ENCODE data around the gene AUH.

Gene AUH

DNA sequence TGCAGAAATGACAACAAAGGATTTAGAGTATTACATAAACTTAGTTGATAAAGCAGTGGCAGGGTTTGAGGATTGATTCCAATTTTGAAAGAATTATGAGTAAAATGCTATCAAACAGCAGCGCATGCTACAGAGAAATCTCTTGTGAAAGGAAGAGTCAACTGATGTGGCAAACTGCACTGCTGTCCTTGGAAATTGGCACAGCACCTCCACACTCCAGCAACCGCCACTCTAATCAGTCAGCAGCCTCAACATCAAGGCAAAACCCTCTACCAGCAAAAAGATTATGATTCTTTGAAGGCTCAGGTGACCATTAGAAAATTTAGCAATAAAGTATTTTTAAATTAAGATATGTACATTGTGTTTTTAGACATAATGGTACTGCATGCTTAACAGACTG, 66.4 kb downstream of the AUH start:
- DNase-seq (ENCODE audit: low spot score), result no peak

DNA sequence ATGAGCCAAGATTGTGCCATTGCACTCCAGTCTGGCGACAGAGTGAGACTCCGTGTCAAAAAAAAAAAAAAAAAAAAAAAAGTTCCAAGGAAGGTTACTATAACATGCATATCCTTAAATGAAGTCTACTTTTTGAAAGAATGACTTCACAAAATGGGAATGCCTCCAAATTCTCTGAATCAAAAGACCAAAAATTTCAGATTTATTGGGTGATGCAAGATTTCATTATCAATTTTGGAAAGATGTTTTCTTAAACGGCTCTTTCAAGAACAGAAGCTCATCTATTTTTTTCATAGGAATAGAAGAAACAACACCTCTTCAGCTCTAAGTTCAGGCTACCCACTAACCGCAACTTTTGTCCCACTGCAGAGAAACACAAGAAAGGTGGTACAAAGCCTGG, 69.9 kb downstream of the AUH start:
- no peak for DNase-seq (ENCODE audit: low spot score)

DNA sequence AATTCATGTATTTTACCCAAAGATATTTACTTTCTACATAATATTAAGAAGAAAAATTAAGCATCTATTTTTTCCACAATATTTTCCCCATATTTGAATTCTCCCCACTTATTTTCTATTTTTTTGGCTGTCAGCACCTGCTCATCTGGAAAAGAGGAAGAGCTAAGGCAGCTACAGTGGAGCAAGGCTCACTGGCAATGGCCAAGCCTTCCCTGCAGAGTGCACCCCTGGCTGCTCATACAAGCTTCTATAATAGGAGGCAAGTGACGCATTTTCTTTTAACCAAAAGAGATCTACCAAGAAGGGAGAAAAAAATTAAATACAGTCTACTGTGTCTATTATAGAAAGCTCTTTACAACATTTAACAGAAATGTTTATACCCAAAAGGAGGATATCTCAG, 72.5 kb downstream of the AUH start:
- DNase-seq (ENCODE audit: low spot score), result no peak

DNA sequence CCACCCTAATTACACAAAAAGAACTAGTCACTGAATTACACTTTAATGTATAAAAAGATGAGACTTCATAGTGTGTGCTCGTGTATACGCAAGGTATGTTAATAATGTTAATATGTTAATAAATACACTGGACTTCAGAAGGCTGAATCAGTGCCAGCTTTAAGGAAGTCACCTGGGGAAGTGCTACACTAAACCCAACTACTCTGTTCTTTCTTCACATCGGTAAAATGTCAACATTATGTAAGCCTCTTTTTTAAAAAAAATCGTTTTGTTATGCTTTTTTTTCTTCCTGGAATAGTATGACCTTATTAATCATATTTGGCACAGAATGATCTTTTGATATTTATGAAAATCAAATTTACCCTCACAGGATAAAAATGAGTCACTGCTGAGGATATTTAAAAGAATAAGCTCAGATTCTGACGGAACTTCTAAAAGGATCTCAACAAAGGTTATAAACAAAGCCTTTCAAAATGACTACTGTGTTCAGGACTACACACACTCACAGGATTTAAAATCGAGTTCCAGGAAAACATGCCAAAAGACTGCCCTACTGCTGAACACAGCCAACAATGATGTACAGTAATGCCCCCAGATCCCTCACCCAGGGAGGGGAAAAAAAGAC, 75.9 kb downstream of the AUH start:
- no peak for DNase-seq (ENCODE audit: low spot score)

DNA sequence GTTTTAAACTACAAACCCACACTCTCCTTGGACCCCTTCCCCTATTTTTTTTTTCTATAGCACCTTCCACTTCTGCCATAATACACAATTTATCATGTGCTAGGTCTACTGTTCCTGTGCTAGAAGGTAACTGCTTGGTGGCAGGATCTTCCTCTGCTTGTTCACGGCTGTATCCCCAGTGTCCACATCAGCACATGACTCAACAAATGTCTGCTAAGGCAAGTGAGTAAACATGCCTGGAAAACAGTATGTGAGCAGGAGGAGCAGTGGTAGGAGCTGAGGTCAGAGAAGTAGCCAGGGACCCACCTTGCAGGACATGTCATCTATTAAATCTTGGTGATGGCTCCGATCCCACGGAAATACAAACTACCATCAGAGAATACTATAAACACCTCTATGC, 79.4 kb downstream of the AUH start:
- no peak for DNase-seq (ENCODE audit: low spot score)

DNA sequence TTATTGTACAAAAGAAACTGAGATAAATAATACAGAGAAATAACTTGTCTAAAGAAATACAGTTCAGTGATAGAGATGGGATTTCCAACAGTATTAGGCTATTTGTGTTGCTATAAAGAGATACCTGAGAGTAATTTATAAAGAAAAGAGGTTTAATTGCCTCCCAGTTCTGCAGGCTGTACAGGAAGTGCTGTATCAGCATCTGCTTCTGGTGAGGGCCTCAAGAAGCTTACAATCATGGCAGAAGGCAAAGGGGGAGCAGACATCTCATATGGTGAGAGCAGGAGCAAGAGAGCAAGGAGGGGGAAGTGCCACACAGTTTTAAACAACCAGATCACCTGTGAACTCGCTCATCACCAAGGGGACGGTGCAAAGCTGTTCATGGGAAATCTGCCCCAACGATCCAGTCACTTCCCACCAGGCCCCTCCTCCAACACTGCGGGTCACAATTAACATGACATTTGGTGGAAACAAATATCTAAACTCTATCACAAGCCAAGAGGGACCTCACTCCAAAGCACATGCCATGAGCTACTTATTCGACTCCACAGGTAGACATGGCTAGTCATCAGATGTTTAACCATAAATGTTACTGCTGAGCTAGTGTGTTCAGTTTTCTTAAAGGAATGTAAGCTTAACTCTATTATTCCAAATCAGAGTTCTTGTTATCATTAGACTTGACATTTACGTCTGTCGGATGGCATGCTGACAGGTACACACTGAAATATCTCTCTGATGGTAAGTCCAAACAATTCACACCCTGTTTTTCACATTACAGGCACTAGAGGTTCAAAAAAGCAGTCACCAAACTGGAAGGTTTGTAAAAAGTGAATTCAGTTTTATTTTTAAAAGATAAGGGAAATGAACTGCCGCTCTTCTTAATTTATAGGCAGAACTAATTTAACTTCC, 82.2 kb downstream of the AUH start:
- DNase-seq (ENCODE audit: low spot score), result no peak

DNA sequence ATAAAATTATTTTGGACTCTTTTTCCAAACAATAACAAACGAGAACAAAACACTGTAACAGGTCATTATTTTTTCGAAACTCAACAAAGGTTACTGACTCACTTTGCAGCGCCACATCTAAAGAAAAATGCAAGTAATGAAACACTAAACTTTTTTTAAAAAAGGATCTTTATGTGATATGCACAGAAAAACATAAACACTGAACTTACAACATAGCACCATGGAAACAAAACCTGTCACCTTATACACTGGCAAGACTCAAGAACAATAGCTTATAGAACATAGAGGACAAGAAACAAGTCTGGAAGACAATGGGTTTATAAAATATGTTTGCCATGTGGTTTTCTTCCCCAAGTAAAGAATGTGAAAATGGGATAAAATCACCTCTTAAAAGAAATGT, 85.2 kb downstream of the AUH start:
- no peak for DNase-seq (ENCODE audit: low spot score)

DNA sequence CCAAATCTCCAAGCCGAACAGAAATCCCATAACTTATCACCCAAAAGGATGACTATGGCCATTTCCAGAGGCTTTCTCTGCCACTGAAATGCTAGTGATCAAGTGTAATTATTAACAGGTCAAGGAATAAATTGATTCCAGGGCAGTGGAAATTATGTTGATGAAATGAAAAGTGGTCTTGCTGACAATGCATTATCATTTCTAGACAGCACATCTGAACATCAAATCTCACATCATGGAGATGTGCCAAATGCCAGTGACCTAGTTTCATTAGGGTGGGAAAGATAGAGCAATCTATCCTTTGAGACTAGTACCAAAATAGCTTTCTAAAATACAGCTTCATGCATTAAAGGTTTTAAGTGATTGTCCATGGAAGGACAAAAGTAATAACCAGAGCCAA, 86.1 kb downstream of the AUH start:
- no peak for DNase-seq (ENCODE audit: low spot score)

DNA sequence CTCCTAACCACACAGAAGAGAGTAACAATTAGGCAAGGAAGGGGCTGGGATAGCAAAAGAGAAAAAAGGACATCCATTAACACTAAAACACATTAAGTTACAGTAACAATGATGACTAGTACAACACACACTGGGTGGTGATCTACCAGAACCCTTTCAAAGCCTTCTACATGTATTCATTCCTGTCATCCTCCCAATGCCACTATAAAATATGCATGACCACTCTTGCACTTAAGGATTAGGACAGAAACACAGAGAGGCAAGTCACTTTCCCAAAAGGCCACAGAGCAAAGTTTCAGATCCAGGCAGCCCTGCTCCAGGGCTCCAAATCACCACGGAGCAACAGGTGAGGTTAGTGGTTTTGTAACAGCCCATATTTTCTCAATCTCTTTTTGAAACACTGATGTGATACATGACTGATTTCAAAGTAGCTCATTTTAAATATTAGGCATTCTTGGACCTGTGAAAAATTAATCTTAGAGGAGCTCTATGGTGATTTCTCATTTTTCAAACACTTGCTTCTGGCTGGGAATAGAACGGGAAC, 86.7 kb downstream of the AUH start:
- DNase-seq (ENCODE audit: low spot score), result no peak

DNA sequence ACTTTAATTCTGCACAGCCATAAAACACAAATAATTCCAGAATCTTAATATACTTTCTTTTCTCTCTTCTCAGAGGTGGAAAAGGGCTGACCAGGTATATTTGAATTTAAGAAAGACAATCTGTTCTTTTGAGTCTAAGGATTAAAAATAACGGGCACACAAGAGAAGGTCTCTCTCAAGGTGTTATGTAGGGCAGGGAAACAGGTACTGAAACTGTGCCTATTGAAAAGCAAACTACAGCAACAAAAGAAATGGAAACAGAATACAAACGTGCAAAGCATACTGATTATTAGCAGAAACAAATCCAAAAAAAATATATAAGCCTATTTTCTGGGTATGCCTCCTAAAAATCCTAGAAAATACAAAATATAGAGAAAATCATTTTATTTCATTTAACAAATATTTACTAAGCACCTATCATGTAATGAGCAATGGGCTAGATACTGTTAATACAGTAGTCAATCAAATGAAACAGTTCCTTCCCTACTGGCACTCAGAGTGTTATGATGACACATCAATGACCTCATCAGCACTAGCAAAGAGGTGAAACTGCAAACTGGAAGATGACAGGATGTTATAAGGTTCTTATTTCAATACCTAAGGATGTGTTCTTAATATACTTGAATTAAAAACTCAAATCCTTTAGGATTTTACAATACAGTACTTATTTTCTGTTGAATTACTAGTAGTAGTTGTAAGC, 87.7 kb downstream of the AUH start:
- peak; percentile 7 for DNase-seq (ENCODE audit: low spot score)

DNA sequence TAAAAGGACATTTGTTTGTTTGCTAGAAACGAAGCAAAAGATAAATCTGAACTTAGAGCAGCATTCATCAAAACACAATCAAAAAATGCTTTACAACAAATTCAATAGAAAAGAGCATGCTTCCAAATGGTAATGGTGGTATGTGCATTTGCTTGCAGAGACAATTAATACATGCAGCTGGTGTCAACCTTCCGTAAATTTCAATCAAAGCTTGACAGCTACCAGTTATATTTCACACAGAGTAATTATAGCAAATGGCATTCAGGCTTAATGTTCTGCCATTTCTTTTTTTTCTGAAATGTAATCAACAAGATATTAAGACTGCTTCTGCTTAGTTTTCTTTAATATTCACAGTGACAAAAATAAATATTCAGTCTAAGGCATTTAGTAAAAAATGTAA, 90.6 kb downstream of the AUH start:
- DNase-seq (ENCODE audit: low spot score), result no peak

DNA sequence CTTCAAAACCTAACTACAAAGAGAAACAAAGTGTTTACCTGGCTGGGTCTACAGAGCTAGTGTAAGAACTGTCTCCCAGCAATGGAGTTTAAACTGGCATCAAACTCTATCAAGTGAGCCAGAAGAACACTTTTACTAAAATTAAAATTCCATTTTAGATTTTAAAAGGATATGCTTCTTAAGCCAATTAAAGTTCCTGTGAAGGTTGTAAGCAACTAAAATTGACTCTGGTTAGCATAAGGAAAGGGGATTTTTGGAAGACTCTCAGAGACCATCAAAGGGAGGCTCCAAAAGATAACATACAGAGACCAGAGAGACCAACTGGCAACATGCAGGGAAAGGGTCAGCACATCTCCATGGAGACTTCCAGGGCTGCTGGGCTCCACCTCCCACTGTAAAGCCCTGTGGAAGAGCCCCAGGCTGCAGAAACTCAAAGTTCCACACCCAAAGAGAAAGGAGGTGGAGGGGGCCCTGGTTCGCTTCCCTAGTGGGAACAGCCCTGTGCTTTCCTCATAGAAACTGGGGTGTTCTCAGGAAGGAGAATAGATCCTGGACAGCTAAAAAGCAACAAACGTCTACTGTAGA, 91.7 kb downstream of the AUH start:
- no peak for DNase-seq (ENCODE audit: low spot score)

DNA sequence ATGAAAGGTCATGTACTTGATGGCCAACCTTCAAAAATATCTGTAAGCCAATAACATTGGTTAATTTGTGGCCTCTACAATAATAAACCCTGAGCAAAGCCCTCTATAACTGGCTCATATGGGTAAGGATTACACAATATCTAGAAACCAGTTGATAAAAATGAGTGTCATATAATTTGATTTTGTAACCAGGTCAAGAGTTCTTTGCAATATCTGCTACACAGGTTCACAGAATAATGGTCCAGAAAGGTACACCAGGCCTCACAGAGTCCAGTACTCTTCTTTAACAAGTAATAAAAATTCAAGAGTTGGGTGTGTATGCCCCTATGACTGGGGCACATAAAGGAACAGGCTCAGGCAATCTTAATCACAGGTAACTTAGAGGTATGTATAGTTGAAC, 95.3 kb downstream of the AUH start:
- no peak for DNase-seq (ENCODE audit: low spot score)

DNA sequence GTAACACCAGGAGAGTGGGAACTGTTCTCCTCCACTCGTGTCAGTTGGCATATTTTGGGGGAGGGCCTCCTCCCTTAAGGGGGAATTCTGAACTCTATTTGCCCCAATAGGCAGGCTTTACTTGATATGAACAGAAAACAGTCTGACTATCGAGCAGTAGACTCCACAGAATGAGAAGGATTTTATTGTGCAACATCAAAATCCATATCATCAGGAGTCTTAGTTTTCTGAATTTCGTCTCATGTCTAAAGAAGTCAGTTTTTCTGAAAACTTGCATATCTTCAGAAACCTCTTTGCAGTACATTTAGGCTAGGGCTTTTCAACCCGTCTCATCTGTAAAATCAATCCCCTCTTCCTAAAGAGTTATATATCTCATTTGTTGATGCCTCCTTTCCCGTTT, 96.2 kb downstream of the AUH start:
- DNase-seq (ENCODE audit: low spot score), result no peak

DNA sequence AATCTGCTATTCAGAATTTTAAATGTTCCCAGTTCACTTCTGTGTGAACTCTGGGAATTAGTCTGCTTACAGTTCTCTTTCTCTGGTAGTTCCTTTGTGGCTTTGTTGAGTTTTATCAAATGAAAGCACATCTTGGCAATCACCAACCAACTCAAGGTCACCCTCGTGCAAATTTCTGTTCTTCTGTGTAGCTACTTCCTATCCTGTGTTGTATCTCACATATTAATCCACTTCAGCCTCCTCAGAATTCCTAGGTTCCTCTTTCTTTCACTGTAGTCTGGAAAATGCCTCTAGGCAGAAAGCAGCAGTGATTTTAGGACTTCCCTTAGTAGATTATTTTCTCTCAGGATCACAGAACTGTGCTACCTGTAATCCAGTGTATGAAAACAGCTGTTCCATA, 100.3 kb downstream of the AUH start:
- no peak for DNase-seq (ENCODE audit: low spot score)

DNA sequence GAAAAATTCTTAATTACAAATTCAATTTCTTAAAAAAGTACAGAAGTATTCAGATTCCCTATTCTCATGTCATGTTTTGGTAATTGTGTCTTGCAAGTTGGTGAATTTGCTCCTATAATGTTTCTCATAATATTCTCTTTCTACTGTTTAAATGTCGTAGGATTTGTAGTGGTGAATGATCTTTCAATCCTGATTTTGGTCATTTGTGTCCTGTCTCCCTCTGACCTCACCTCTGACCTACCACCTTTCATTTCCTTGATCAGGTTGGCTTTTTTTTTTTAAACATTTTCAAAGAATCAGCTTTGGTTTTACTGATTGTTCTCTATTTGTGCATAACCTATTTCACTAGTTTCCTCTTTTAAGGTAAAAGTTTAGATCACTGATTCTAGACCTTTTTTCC, 102.6 kb downstream of the AUH start:
- no peak for DNase-seq (ENCODE audit: low spot score)

DNA sequence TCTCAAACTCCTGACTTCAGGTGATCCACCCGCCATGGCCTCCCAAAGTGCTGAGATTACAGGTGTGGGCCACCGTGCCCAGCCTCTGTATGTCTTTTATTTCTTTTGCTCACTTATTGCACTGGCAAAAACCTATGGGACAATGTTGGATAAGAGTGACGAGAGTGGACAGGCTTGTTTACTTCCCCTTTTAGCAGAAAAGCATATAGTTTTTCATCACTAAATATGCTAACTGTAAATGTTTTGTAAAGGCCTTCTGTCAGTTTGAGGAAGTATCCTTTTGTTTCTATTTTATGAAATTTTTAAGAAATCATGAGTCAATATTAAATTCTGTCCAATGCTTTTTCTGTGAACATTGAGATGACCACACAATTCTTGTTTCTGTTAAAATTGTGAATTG, 103.3 kb downstream of the AUH start:
- no peak for DNase-seq (ENCODE audit: low spot score)

DNA sequence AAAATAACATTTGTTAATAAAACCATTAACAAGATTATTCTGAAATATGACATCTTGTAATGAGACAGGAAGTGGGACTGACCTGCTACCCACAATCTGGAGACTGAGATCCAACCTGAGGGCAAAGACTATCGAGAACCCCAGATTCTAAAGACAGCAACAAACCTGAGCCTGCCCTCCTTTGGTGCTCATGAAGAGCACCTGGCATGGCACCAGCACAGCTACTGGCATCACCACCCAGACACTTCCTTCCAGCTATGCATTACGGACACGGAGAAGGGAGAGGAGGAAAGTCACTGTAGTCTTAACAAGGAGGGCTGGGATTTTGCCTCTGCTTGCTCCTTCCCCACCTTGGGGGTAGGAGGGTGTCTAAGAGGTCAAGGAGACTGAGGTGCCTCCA, 105.5 kb downstream of the AUH start:
- DNase-seq (ENCODE audit: low spot score), result no peak

DNA sequence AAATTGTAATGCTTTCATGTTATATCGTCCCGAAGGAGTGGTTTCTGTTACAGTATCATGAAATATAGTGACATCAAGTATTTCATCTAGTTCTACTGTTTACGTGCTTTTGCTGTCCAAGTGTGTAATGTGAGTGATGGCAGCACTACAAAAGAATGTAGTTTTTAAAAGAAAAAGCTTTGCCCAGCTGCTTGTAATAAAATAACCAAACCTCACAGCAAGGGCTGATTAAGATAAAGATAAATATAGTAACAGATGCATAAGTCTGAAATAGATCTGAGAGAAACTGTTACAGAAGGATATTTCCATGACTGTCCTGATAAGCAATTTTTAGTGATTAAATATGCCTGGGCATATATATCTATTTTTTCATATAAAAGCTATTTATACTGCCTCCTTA, 106.4 kb downstream of the AUH start:
- no peak for DNase-seq (ENCODE audit: low spot score)

DNA sequence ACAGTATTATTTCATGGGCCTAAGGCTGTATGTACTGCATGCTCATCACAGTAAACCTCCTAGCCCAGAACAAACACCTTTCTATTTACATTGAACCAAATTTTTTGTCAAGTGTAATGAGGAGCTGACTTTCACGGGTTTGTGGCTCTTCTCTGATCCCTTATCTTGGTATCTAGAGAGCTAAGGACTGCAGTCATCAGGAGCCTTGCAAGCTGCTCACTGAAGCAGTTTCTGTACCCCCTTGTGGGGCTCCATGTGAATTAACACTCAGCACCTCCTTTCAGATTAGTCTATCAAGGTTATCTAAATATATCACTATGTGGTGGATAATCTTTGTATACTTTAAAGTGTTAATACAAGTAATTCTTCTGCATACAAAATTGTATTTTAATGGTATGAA, 108.2 kb downstream of the AUH start:
- peak; percentile 32 for DNase-seq (ENCODE audit: low spot score)

DNA sequence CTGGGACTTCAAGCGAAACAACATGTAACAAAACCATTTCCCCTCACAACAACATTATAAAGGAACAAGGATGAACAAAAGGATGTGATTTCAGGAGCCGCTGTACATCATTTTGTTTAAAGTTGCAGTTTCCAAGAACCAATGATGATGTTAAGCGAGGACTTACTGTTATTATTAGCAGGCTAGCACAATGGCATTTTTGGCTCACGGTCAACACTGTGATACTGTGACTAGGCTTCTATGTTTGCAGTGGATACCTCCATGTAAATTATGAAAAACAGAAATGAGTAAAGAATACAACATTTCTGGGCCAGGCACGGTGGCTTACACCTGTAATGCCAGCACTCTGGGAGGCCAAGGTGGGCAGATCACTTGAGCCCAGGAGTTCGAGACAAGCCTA, 113.0 kb downstream of the AUH start:
- no peak for DNase-seq (ENCODE audit: low spot score)

DNA sequence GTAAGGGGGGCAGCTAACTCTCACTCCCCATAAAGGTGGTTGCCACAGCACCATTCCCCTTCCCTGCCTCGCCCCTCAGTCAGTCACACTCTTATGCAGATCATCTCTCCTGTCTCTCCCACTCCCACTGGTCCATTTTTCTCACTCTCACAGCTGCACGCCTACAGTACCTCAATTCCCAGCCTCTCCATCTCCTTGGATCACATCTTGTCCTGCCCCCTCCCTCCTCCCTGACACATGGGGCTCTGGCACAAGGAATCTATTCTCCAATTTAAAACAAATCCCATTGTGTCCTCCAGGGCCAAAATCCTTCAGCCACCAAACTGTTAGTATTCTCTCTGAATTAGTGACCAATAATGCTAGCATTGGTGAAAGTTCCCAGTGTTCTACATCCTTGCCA, 114.4 kb downstream of the AUH start:
- DNase-seq (ENCODE audit: low spot score), result no peak

DNA sequence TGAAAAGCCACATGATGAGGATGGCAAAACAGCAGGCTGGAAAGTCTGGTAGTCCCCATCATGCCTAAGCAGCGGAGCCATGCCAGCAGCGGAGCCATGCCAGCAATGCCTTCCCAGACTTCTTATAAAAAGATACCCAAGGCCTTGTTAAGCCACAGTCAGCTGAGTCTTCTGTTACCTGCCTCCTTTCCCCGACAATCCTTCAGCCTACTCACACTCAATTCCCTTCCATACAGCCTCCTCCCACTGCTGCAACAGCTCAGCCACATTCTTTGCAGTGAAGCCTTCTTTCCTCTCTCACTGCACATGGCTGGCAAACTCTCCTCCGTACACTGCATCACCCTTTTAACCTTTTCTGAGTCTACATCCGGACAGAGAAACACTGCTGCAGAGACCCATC, 114.9 kb downstream of the AUH start:
- DNase-seq (ENCODE audit: low spot score), result no peak

All from CD4-positive, alpha-beta T cell treated with Interleukin-15 for 4 hours (primary cell).